Skeletal muscle tissue (tissue), 4 donors: ENCODE data around the gene PSMG4. TPM values are rescaled to one million over a fixed set of nuclear protein-coding genes. Genes with fewer than 3 reads are reported as not detected.

Experiments used
- H3K27ac ChIP-seq: one replicate; pipeline ENCODE4 v1.7.0; 2013; ENCODE audit warnings: mild to moderate bottlenecking, low read depth, low read length, inconsistent platforms
- H3K27me3 ChIP-seq, 3 donors: one replicate each; pipeline ENCODE4 v1.7.0; 2013; ENCODE audit warnings: low read length in 3 of 3; ENCODE audit not compliant: control insufficient read depth in 3 of 3, insufficient read depth in 3 of 3
- H3K36me3 ChIP-seq, 3 donors: one replicate each; pipeline ENCODE4 v1.7.0; 2013; ENCODE audit warnings: low read length in 3 of 3; ENCODE audit not compliant: control insufficient read depth in 3 of 3, insufficient read depth in 3 of 3
- H3K4me1 ChIP-seq, 3 donors: one replicate each; pipeline ENCODE4 v1.7.0; 2013; ENCODE audit warnings: low read length in 3 of 3, mild to moderate bottlenecking in 3 of 3; ENCODE audit not compliant: control insufficient read depth in 3 of 3, insufficient read depth in 3 of 3
- H3K4me3 ChIP-seq, 3 donors: one replicate each; pipeline ENCODE4 v1.7.0; 2013; ENCODE audit warnings: low read length in 3 of 3
- H3K9ac ChIP-seq, 3 donors: one replicate each; pipeline ENCODE4 v1.7.0; 2013; ENCODE audit warnings: low read length in 3 of 3, mild to moderate bottlenecking in 3 of 3, moderate library complexity in 2 of 3, low read depth in 1 of 3
- H3K9me3 ChIP-seq, 3 donors: one replicate each; pipeline ENCODE4 v1.7.0; 2013; ENCODE audit warnings: low read length in 3 of 3; ENCODE audit not compliant: control insufficient read depth in 3 of 3
- total RNA-seq: library from RNA; depleted of rRNA; stranded (reverse); fragments of >200 nt; gene quantifications from one replicate; pipeline ENCODE4 v1.2.3, GENCODE V29; 2014
- donor health status: Osteomylitis.

Gene PSMG4
- total RNA-seq, 1 donor from 2014 or later = 16.7 TPM

GRCh38 chr6:3249821-3250220 lies 8.9 kb upstream of the PSMG4 start:
- Histone ChIP-seq H3K27ac (no peak overlapping the region), H3K4me1 (peaks cover 18 to 31% (median 20%) of the 10 kb centered on the region in 3 donors), H3K9me3 (no peaks in the 10 kb centered on the region), H3K9ac (peak overlapping the region in 1 of 3 donors; percentile 16), H3K36me3 (no peaks in the 10 kb centered on the region), H3K27me3 (peaks cover 7 to 42% (median 20%) of the 10 kb centered on the region in 3 donors), H3K4me3 (no peak overlapping the region)

DNA sequence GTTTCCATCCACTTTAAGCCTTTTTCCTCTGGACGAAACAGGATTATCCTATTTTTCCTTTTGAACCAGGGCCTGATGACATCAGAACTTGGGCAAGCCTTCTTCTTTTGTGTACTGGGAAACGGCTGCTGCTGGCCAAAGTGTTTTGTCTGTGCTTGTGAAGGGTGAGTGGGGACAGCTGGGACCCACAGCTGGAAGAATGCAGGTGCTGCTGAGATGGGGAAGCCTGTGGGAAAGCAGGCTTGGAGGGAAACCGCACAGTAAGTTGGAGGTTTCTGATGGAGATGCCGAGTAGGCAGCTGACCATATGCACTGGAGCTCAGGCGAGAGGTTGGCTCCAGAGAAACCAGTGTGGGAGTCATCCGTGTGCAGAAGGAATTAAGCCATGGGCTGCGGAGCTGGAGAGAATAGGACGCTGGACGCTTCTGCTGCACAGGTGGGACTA lies 8.5 kb upstream of the PSMG4 start:
- Histone ChIP-seq H3K4me1 (peaks cover 18 to 31% (median 20%) of the 10 kb centered on the region in 3 donors), H3K36me3 (no peaks in the 10 kb centered on the region), H3K9ac (peak overlapping the region in 1 of 3 donors; percentile 40), H3K4me3 (peak overlapping the region in 2 of 3 donors; percentile 17 to 22), H3K27ac (no peak overlapping the region), H3K9me3 (no peaks in the 10 kb centered on the region), H3K27me3 (peaks cover 7 to 39% (median 20%) of the 10 kb centered on the region in 3 donors)

DNA sequence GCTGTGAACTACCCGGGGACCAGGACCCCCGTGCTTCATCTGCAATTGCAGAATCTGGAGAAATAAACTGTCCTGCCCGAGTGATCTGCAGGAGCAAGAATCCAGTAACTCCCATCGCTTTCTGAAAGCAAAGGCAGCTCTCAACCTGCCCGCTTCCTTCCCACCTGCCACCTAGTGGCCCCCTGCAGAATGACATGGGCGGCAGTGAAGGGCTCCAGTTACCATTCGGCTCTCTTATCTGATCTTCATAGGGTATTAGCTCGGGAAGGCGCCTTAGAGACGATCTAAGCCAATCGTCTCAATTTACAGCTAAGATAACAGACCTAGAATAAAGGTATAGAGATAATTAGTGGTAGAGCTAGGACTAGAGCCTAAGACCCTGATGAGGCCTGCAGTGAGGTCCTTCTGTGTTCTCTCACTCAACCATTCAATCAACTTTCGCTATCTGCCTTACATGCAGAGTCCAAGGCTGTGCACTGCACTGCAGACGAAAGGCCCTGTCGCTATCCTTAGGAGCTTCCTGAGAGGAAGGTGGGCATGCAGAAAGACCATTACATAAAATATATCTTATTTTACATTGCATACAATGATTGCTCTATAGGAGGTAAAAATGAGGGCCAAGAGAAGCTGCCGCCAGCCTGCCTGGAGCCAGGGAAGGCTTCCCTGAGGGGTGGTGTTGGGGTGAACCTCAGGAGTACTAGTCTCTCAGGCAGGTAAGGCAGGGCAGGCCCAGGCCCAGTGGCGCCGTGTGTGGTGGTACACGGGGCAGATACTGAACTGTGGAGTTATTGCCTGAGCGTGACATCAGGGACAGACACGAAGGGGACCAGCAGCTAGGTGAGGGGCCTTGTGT lies 7.1 kb upstream of the PSMG4 start:
- H3K4me1 ChIP-seq = peaks cover 18 to 31% (median 20%) of the 10 kb centered on the region in 3 donors
- H3K27ac ChIP-seq = no peak overlapping the region
- H3K4me3 ChIP-seq = peak overlapping the region in 2 of 3 donors; percentile 46 to 56

DNA sequence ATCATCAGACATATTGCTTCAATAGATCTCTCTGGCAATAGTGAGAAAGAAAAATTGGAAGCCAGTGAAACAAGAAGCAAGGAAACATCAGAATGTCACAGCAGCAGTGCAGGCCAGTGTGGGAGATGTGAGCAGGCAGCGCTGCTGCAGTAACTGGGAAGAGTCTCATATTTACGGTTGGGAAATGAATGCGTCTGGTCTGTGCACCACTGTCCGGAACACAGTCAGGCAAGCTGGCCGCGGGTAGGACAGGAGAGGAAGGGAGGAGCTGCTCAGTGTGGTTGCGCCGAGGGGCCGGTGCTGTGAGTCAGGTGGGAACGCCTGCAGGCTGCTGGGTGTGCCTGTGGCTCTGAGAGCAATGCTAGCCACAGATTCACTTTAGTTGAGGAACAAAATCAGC lies 6.4 kb upstream of the PSMG4 start:
- Histone ChIP-seq H3K4me3 (no peak overlapping the region), H3K27me3 (peaks cover 7 to 30% (median 15%) of the 10 kb centered on the region in 3 donors), H3K27ac (no peak overlapping the region), H3K9ac (no peak overlapping the region), H3K4me1 (peaks cover 16 to 29% (median 18%) of the 10 kb centered on the region in 3 donors), H3K9me3 (no peaks in the 10 kb centered on the region), H3K36me3 (no peaks in the 10 kb centered on the region)

More for the DNA sequence above, 7.1 kb upstream of the PSMG4 start:
- Histone ChIP-seq H3K27me3 (peaks cover 7 to 36% (median 20%) of the 10 kb centered on the region in 3 donors), H3K9ac (peak overlapping the region in 1 of 3 donors; percentile 45), H3K9me3 (no peaks in the 10 kb centered on the region), H3K36me3 (no peaks in the 10 kb centered on the region)

DNA sequence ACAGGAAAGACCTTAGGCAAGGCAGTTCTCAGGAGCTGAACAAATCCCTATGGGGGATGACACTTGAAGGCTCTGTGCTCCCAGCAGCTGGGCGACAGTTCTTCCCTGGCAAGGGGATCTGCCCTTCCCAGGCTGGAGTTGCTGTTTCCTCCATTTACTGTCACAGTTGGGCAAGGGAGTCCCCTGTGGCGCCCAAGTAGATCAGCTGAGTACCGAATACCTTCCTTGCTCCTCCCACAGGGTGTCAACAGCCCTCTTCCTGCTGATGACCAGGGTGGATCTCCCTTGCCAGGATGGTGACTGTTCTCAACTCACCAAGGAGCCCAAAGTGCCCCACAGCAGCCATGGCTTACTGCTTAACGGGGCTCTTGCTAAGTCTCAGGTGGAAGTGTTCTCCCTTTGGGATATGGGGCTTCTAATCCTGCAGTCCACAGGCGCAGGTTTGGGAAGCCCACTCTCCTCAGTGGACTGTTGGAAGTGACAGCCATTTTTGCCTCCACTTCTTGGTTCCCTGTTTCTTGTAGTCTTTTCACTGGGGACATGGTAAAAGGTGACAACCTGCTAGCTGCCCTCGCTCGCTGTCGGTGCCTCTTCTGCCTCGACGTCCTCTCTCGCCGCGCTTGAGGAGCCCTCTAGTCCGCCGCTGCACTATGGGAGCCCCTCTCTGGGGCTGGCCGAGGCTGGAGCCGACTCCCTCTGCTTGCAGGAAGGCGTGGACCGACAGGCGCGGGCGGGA lies 5.7 kb upstream of the PSMG4 start:
- Histone ChIP-seq H3K27me3 (peaks cover 7 to 23% (median 9%) of the 10 kb centered on the region in 3 donors), H3K4me1 (peaks cover 9 to 23% (median 12%) of the 10 kb centered on the region in 3 donors), H3K4me3 (no peak overlapping the region), H3K9ac (no peak overlapping the region), H3K36me3 (no peaks in the 10 kb centered on the region), H3K9me3 (no peaks in the 10 kb centered on the region), H3K27ac (no peak overlapping the region)

- Histone ChIP-seq H3K9me3 (no peaks in the 10 kb centered on the region), H3K9ac (no peak overlapping the region), H3K4me1 (peaks cover 11 to 19% (median 11%) of the 10 kb centered on the region in 3 donors), H3K27ac (no peak overlapping the region), H3K36me3 (no peaks in the 10 kb centered on the region), H3K4me3 (no peak overlapping the region), H3K27me3 (peaks cover 4 to 17% (median 7%) of the 10 kb centered on the region in 3 donors)
Observed at GRCh38 chr6:3253597-3253961, 5.2 kb upstream of the PSMG4 start.

DNA sequence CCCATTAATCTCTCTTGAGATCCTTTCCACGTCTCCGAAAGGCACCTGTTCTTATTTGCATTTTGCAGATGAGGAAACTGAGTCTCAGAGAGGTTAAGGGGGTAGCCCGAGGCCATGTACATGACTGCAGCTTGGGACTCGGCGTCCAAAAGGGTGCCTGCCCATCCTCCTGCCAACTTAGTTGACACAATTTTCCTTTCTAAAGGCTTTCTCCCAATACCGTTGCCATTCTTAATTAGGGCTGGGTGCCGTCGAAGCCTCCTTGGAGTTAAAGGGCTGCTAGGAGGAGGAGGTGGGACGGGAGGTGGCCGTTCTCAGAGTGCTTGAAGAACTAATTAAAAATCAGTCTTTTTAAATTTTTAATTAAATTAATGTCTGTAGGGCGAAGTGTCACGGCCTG lies 546 bp upstream of the PSMG4 start:
- H3K9me3 ChIP-seq = no peaks in the 10 kb centered on the region
- peak overlapping the region; percentile 70 to 77 (median 75) for H3K9ac ChIP-seq
- H3K27me3 ChIP-seq = no peaks in the 10 kb centered on the region
- peak overlapping the region; percentile 70 for H3K27ac ChIP-seq
- no peaks in the 10 kb centered on the region for H3K36me3 ChIP-seq
- H3K4me1 ChIP-seq = peaks cover 31 to 36% (median 35%) of the 10 kb centered on the region in 3 donors
- peak overlapping the region; percentile 93 to 97 (median 96) for H3K4me3 ChIP-seq

DNA sequence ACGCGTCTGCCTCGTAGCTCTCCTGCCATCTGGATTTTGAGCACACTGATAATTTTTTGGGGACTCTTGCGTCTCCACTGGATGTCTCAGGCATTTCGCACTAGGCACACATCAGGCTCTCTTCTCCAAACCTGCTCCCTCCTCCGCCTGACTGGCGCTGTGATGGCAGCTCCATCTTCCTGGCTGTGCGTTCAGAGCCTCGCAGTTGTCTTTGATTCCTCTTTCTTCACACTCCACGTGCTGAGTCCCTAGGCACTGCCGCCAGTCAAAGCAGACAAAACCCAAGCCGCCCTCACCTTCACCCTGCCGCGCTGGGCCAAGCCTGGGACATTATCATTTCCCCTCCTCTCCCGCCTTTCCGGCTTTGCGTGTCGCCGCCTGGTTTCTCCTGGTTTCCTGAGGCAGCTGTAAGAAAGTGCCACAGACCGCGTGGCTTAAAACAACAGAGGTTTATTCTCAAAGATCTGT lies 778 bp downstream of the PSMG4 start:
- Histone ChIP-seq H3K9ac (peak overlapping the region; percentile 81 to 88 (median 84)), H3K4me1 (peaks cover 32 to 49% (median 48%) of the 10 kb centered on the region in 3 donors), H3K4me3 (peak overlapping the region; percentile 93 to 97 (median 96)), H3K27me3 (no peaks in the 10 kb centered on the region), H3K9me3 (no peaks in the 10 kb centered on the region), H3K27ac (peak overlapping the region; percentile 70), H3K36me3 (peaks cover 7 to 11% (median 10%) of the 10 kb centered on the region in 3 donors)

GRCh38 chr6:3260296-3260695 lies 1.5 kb downstream of the PSMG4 start:
- Histone ChIP-seq H3K4me3 (no peak overlapping the region), H3K27ac (no peak overlapping the region), H3K27me3 (no peaks in the 10 kb centered on the region), H3K9me3 (no peaks in the 10 kb centered on the region), H3K36me3 (peaks cover 7 to 17% (median 12%) of the 10 kb centered on the region in 3 donors), H3K4me1 (peaks cover 32 to 49% (median 48%) of the 10 kb centered on the region in 3 donors), H3K9ac (peak overlapping the region in 2 of 3 donors; percentile 16 to 81)
